Endothelial cell of umbilical vein (primary cell): ENCODE measurements around the gene TMEM269. TPM values are rescaled to one million over a fixed set of nuclear protein-coding genes. Genes with fewer than 3 reads are reported as not detected.

Experiments
- BruUV-seq: library from RNA; stranded (reverse); fragments of 400-500 nt; replicated peaks from 2 replicates; lab custom pipeline; 2021; lab: Mats Ljungman, UMichigan
- CTCF ChIA-PET: fragments of 300-600, 350-600 bp; sonication (Branson Sonifier 250); formaldehyde crosslinking; loops from one replicate; lab custom pipeline; 2021; ENCODE audit warnings: antibody characterized with exemption, inconsistent platforms; lab: Charles Lee
- POLR2A ChIA-PET: fragments of 300-600, 350-600 bp; sonication (Branson Sonifier 250); formaldehyde crosslinking; loops from one replicate; lab custom pipeline; 2021; ENCODE audit warnings: antibody characterized with exemption, inconsistent platforms; lab: Charles Lee
- DNase-seq: peaks from one replicate; pipeline ENCODE4 v3.0.0-alpha.2; 2011; ENCODE audit warnings: low read depth, low spot score
- FAIRE-seq: peaks from 2 replicates; lab custom pipeline; 2011; peaks lifted over from hg19 to GRCh38; lab: Jason Lieb, UNC
- H2AFZ ChIP-seq: 2 replicates; pipeline ENCODE4 v1.6.0; 2012; ENCODE audit warnings: low read depth, low read length, control low read depth, inconsistent platforms
- H3K27ac ChIP-seq: 2 replicates; pipeline ENCODE4 v1.5.1; 2011; ENCODE audit warnings: low read depth, mild to moderate bottlenecking, control low read depth, low read length, moderate library complexity; ENCODE audit not compliant: insufficient read depth
- H3K27me3 ChIP-seq, 2 experiments: 2 replicates each; pipeline versions ENCODE4 v1.6.0 to v1.6.1; 2011; ENCODE audit warnings: low read length in 2 of 2, mixed read lengths in 1 of 2; ENCODE audit not compliant: control insufficient read depth in 2 of 2, insufficient read depth in 2 of 2
- H3K36me3 ChIP-seq, 2 experiments: 2 replicates in 1 of 2; 3 replicates in 1 of 2; pipeline ENCODE4 v1.5.1; 2011; ENCODE audit warnings: low read length in 2 of 2, mild to moderate bottlenecking in 1 of 2, moderate library complexity in 1 of 2; ENCODE audit not compliant: control insufficient read depth in 2 of 2, insufficient read depth in 2 of 2; ENCODE audit errors: extremely low read depth in 1 of 2
- H3K4me1 ChIP-seq: 3 replicates; pipeline ENCODE4 v1.5.1; 2011; ENCODE audit warnings: mild to moderate bottlenecking, low read length; ENCODE audit not compliant: control insufficient read depth, insufficient read depth; ENCODE audit errors: extremely low read depth
- H3K4me2 ChIP-seq: 2 replicates; pipeline ENCODE4 v1.6.1; 2011; ENCODE audit warnings: low read length, control low read depth, mixed read lengths; ENCODE audit not compliant: insufficient read depth
- H3K4me3 ChIP-seq, 3 experiments: fragments of 200-600 bp in 1 of 3; sonication (generic), shearing (Covaris generic) in 1 of 3; replicated peaks in 1 of 3; 2 replicates each; pipeline ENCODE4 v1.5.1; 2011 to 2016; ENCODE audit warnings: control low read depth in 3 of 3, low read length in 3 of 3, mild to moderate bottlenecking in 2 of 3, inconsistent platforms in 1 of 3, low read depth in 1 of 3, moderate library complexity in 1 of 3; ENCODE audit not compliant: insufficient read depth in 1 of 3
- H3K79me2 ChIP-seq: 2 replicates; pipeline ENCODE4 v1.6.0; 2012; ENCODE audit warnings: low read length, inconsistent platforms; ENCODE audit not compliant: control insufficient read depth, insufficient read depth
- H3K9ac ChIP-seq: replicated peaks from 2 replicates; pipeline ENCODE3; 2011; ENCODE audit warnings: low read length, control low read depth; ENCODE audit not compliant: insufficient read depth; ENCODE audit errors: extremely low read depth
- H3K9me1 ChIP-seq: replicated peaks from 3 replicates; pipeline ENCODE4 v1.6.0; 2011; ENCODE audit warnings: mild to moderate bottlenecking, low read length; ENCODE audit not compliant: control insufficient read depth, insufficient read depth; ENCODE audit errors: extremely low read depth
- H3K9me3 ChIP-seq: replicated peaks from 2 replicates; pipeline ENCODE4 v1.5.1; 2012; ENCODE audit warnings: low read length, inconsistent platforms; ENCODE audit not compliant: control insufficient read depth, insufficient read depth
- H4K20me1 ChIP-seq: replicated peaks from 2 replicates; pipeline ENCODE3; 2011; ENCODE audit warnings: mild to moderate bottlenecking, low read length; ENCODE audit not compliant: control insufficient read depth, insufficient read depth; ENCODE audit errors: extremely low read depth
- CTCF ChIP-seq, 2 donors: IDR thresholded peaks; 1 replicate in 1 of 2; 2 replicates in 1 of 2; pipeline ENCODE4 v1.5.1; 2011; ENCODE audit warnings: low read length in 2 of 2, mild to moderate bottlenecking in 2 of 2, moderate library complexity in 2 of 2, control low read depth in 1 of 2, inconsistent platforms in 1 of 2, low read depth in 1 of 2; ENCODE audit not compliant: insufficient read depth in 1 of 2; ENCODE audit errors: extremely low read depth in 1 of 2
- EZH2 ChIP-seq: IDR thresholded peaks from 2 replicates; pipeline ENCODE4 v1.6.1; 2012; ENCODE audit warnings: borderline replicate concordance, low read depth, mild to moderate bottlenecking, moderate library complexity, low read length, inconsistent platforms; ENCODE audit not compliant: severe bottlenecking
- FOS ChIP-seq: IDR thresholded peaks from 2 replicates; pipeline ENCODE4 v1.6.1; 2011; ENCODE audit warnings: mild to moderate bottlenecking, low read length, moderate library complexity, borderline replicate concordance; ENCODE audit not compliant: insufficient read depth
- GATA2 ChIP-seq: IDR thresholded peaks from 2 replicates; pipeline ENCODE4 v1.7.0; 2011; ENCODE audit warnings: low read depth, mild to moderate bottlenecking, moderate library complexity, mixed read lengths, low read length; ENCODE audit not compliant: insufficient read length, insufficient read depth
- JUN ChIP-seq: IDR thresholded peaks from 2 replicates; pipeline ENCODE4 v1.6.1; 2011; ENCODE audit warnings: borderline replicate concordance, low read depth; ENCODE audit not compliant: insufficient read length, insufficient read depth
- MAX ChIP-seq: IDR thresholded peaks from 2 replicates; pipeline ENCODE4 v1.6.1; 2011; ENCODE audit not compliant: insufficient read depth, insufficient read length
- MYC ChIP-seq: IDR thresholded peaks from one replicate; pipeline ENCODE4 v1.6.1; 2011; ENCODE audit warnings: mild to moderate bottlenecking, low read depth, low read length
- POLR2A ChIP-seq: IDR thresholded peaks from 2 replicates; pipeline ENCODE4 v1.6.1; 2012; ENCODE audit warnings: low read depth, mild to moderate bottlenecking, control low read depth, low read length
- POLR2AphosphoS5 ChIP-seq: IDR thresholded peaks from 2 replicates; pipeline ENCODE4 v1.6.1; 2012; ENCODE audit warnings: low read depth, mild to moderate bottlenecking, control low read depth, low read length, moderate library complexity; ENCODE audit not compliant: insufficient read depth
- dilution Hi-C: fragments of 300-500 bp; cut with MboI; formaldehyde crosslinking; loops from one replicate; pipeline ENCODE4 v1.15.0; 2019; ENCODE audit warnings: low sequenced_read_pairs; ENCODE audit not compliant: extremely low pct_ligation_motif_present
- intact Hi-C: fragments of 100-400 bp; cut with micrococcal nuclease; formaldehyde crosslinking; loops from one replicate; pipeline ENCODE4 v1.10.0; 2022
- polyA plus RNA-seq, 4 experiments: library from polyadenylated mRNA; depleted of rRNA in 3 of 4; stranded (reverse) in 3 of 4; unstranded in 1 of 4; fragments of >200 nt; gene quantifications; 2 replicates each; pipeline versions ENCODE4 v1.2.1 to v1.2.3, GENCODE V29; 2011 to 2012; ENCODE audit warnings: missing spikeins in 1 of 4
- total RNA-seq: library from RNA; stranded (reverse); gene quantifications from 2 replicates; pipeline ENCODE4 v1.2.3, GENCODE V29; 2021

Gene TMEM269
- total and polyA plus RNA-seq, 2 donors (not counting 3 experiments of a cell fraction or from before 2014, with no cell fraction given) = 0.03 TPM; not detected in 1

GRCh38 chr1:42740851-42741580, 43.8 kb upstream of the TMEM269 start:
- TF ChIP-seq MAX (no peak), MYC (no peak), POLR2AphosphoS5 (no peak), FOS (no peak), CTCF (IDR thresholded peaks at IDR 0.05; ENCODE audit: extremely low read depth in 1 of 2, insufficient read depth in 1 of 2, low read depth in 1 of 2, low read length in 2 of 2) (no peak), GATA2 (no peak), EZH2 (no peak), JUN (no peak), POLR2A (no peak)
- dilution Hi-C loops (no loop called here), intact Hi-C loops (no loop called here)
- no peak overlapping the region for H3K4me2 ChIP-seq
- FAIRE-seq = no peak
- no TSS peak for BruUV-seq
- no peak overlapping the region for H2AFZ ChIP-seq
- H3K9ac ChIP-seq = no peak overlapping the region
- no peaks in the 10 kb centered on the region for H3K27me3 ChIP-seq
- no peaks in the 10 kb centered on the region for H3K4me1 ChIP-seq
- H4K20me1 ChIP-seq = no peaks in the 10 kb centered on the region
- H3K79me2 ChIP-seq = no peaks in the 10 kb centered on the region
- ChIA-PET POLR2A (no interaction called here), CTCF (interaction anchor here (0.9 kb wide), 1 partner anchor 163 kb away, joined by 4 read pairs; no protein-coding TSS in a partner anchor)
- no peaks in the 10 kb centered on the region for H3K9me1 ChIP-seq
- DNase-seq = no peak
- H3K9me3 ChIP-seq = no peaks in the 10 kb centered on the region
- H3K27ac ChIP-seq = no peak overlapping the region
- H3K36me3 ChIP-seq = peaks cover 0 to 3% of the 10 kb centered on the region in 2 experiments
- no peak overlapping the region for H3K4me3 ChIP-seq
